Left lung (tissue), 10 donors: ENCODE results near the gene LANCL3. TPM values are rescaled to one million over a fixed set of nuclear protein-coding genes. Genes with fewer than 3 reads are reported as not detected.
"Not testable (repeated sequence)": the region's sequence is repeated elsewhere in the genome, so short reads cannot be mapped to it uniquely, and the experiment has no call there.

ENCODE experiments used
- ATAC-seq: fragments of 200-7000 bp; cut with Tn5 transposase; one replicate; pipeline ENCODE4 v1.9.1; 2020; ENCODE audit warnings: moderate library complexity
- DNase-seq, 4 donors: peaks; one replicate each; pipeline ENCODE4 v3.0.0-alpha.2; 2013 to 2020
- H3K27ac ChIP-seq, 2 donors: fragments of 200-600 bp; sonication (generic) in 1 of 2; one replicate each; pipeline versions ENCODE4 v1.5.0 to v1.8.0; 2020 to 2021
- H3K27me3 ChIP-seq, 2 donors: fragments of 200-600 bp; sonication (generic) in 1 of 2; one replicate each; pipeline versions ENCODE4 v1.5.0 to v1.8.0; 2020 to 2021
- H3K36me3 ChIP-seq, 2 donors: fragments of 200-600 bp; sonication (generic) in 1 of 2; one replicate each; pipeline versions ENCODE4 v1.5.0 to v1.8.0; 2020 to 2021
- H3K4me1 ChIP-seq, 2 donors: fragments of 200-600 bp; one replicate each; pipeline ENCODE4 v1.8.0; 2021
- H3K4me3 ChIP-seq, 2 donors: fragments of 200-600 bp; sonication (generic) in 1 of 2; one replicate each; pipeline versions ENCODE4 v1.5.0 to v1.8.0; 2020 to 2021; ENCODE audit warnings: mild to moderate bottlenecking in 1 of 2
- H3K9me3 ChIP-seq, 2 donors: fragments of 200-600 bp; sonication (generic) in 1 of 2; one replicate each; pipeline versions ENCODE4 v1.5.0 to v1.8.0; 2020 to 2021
- CTCF ChIP-seq, 2 donors: fragments of 200-600 bp; sonication (generic) in 1 of 2; IDR thresholded peaks; one replicate each; pipeline versions ENCODE4 v1.5.0 to v1.8.0; 2021; ENCODE audit warnings: antibody characterized with exemption in 2 of 2
- intact Hi-C, 2 donors: fragments of 100-400 bp; cut with DNase I; formaldehyde crosslinking; loops; one replicate each; pipeline versions ENCODE4 v1.11.2 to v1.14.2; 2022
- polyA plus RNA-seq, 6 donors: library from polyadenylated mRNA; unstranded; fragments of 120-200 nt; gene quantifications; one replicate each; pipeline ENCODE4 v1.2.1, GENCODE V29; 2013; ENCODE audit not compliant: insufficient read length in 6 of 6
- total RNA-seq, 2 donors: library from RNA; stranded (reverse); fragmentation: NEBNext Ultra II Directional; extraction: Animal tissue kit (Norgen Biotek cat#: 25700); gene quantifications; one replicate each; pipeline ENCODE4 v1.2.1, GENCODE V29; 2021
- donor health status: DM: no; HTN: yes; CAD: no.
- donor health status: DM: no; HTN: no; CAD: no.

LANCL3 gene
- total and polyA plus RNA-seq, 8 donors = 0.76 to 4.3 (median 3.4) TPM

DNA sequence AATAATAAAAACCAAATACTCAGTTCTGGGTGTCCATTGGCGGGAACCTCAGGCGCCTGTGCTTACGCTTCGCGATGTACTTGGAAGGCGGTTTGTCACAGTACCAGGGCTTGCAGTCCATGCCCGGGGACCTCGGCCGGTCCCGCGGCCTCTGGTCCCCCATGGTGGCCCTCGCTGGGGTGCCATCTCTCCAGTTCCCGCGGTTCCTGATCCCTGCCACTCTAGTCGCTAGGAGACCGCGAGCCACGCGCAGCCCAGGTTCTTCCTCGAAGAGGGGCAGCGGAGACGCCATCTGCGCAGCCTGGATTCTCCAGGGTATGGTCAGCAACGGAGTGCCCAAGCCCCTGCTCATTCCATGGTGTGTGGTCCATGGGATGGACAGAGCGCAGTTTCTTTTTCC, 26.4 kb upstream of the LANCL3 start:
- Histone ChIP-seq H3K4me3 (no peak overlapping the region), H3K36me3 (no peaks in the 10 kb centered on the region), H3K9me3 (no peaks in the 10 kb centered on the region), H3K27me3 (peaks cover 0 to 3% of the 10 kb centered on the region in 2 donors), H3K27ac (no peak overlapping the region), H3K4me1 (no peaks in the 10 kb centered on the region)
- DNase-seq = no peak
- ATAC-seq = no peak
- intact Hi-C loops = no loop called here
- TF ChIP-seq CTCF (IDR thresholded peaks at IDR 0.05) = no peak

DNA sequence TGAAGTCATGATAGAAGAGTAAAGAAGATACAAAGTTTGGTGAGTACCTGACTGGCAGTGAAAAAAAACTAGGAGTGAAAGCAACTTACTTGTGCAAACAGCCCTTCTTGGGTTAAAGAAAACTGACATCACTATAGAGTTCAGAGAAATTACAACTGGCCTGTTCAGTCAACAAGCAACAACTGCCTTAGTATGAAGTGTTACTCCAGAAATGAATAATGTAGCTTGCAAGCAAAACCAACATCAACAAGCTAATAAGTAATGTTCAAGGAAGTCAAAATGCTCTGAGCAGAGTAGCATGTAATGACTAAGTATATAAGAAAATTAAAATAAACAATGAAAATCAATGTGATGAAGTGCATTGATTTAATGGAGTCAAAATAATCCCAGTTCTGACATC, 21.8 kb upstream of the LANCL3 start:
- H3K4me3 ChIP-seq, H3K4me1 ChIP-seq, ATAC-seq, intact Hi-C loops, H3K36me3 ChIP-seq, DNase-seq, H3K9me3 ChIP-seq, H3K27ac ChIP-seq, H3K27me3 ChIP-seq: not testable (repeated sequence)

DNA sequence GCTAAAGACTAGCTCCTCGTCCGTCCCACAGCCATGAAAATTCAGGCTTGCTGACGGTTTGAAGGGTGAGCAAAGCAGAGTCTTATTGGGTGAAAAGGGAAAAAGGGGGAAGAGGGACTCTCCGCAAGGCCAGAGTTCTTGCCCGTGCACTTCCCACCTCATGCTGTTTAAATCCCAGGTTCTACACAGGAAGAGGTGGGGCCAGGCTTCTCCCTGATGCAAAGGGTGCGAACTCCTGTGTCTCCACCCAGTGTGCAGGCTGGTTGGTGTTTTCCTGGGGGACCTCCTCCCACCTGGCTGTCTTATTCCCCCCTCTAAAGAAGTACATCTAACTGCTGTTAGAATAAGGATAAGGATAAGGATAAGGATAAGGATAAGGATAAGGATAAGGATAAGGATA, 18.0 kb upstream of the LANCL3 start:
- H3K9me3 ChIP-seq = no peaks in the 10 kb centered on the region
- no peak overlapping the region for H3K27ac ChIP-seq
- DNase-seq (no peak), ATAC-seq (no peak)
- no peak for TF ChIP-seq CTCF (IDR thresholded peaks at IDR 0.05)
- no peaks in the 10 kb centered on the region for H3K27me3 ChIP-seq
- no peaks in the 10 kb centered on the region for H3K36me3 ChIP-seq
- H3K4me3 ChIP-seq = no peak overlapping the region
- H3K4me1 ChIP-seq = no peaks in the 10 kb centered on the region
- intact Hi-C loops = no loop called here

- ATAC-seq, H3K4me1 ChIP-seq, H3K36me3 ChIP-seq, intact Hi-C loops, DNase-seq, H3K27me3 ChIP-seq, H3K4me3 ChIP-seq, H3K9me3 ChIP-seq, H3K27ac ChIP-seq: not testable (repeated sequence)
These were observed 6.2 kb upstream of the LANCL3 start for GRCh38 chrX:37565254-37565653.

- intact Hi-C loops, H3K9me3 ChIP-seq, H3K36me3 ChIP-seq, H3K4me1 ChIP-seq, H3K4me3 ChIP-seq, DNase-seq, H3K27ac ChIP-seq: not testable (repeated sequence)
- H3K27me3 ChIP-seq = peaks cover 0 to 16% of the 10 kb centered on the region in 2 donors
- ATAC-seq = peak; percentile 59
These were observed 1.1 kb upstream of the LANCL3 start for GRCh38 chrX:37570349-37570748.

- Histone ChIP-seq H3K4me3 (peak overlapping the region; percentile 15 to 34), H3K27me3 (peaks cover 0 to 16% of the 10 kb centered on the region in 2 donors)
- ATAC-seq = peak; percentile 89
- peak in 1 of 2 donors; percentile 13 for TF ChIP-seq CTCF (IDR thresholded peaks at IDR 0.05)
- peak in 3 of 4 donors; percentile 30 to 76 (median 40) for DNase-seq
- intact Hi-C loops, H3K9me3 ChIP-seq, H3K36me3 ChIP-seq, H3K4me1 ChIP-seq, H3K27ac ChIP-seq: not testable (repeated sequence)
These were observed 687 bp downstream of the LANCL3 start for GRCh38 chrX:37572108-37572587.

GRCh38 chrX:37573121-37573520, 1.7 kb downstream of the LANCL3 start:
- H3K4me3 ChIP-seq, DNase-seq, ATAC-seq, H3K9me3 ChIP-seq, intact Hi-C loops, H3K4me1 ChIP-seq, H3K27ac ChIP-seq, H3K36me3 ChIP-seq: not testable (repeated sequence)
- H3K27me3 ChIP-seq = peaks cover 0 to 16% of the 10 kb centered on the region in 2 donors
